CD4-positive, CD25-positive, alpha-beta regulatory T cell (primary cell): ENCODE data around the gene BYSL. TPM values are rescaled to one million over a fixed set of nuclear protein-coding genes. Genes with fewer than 3 reads are reported as not detected.

Experiments
- ATAC-seq, 2 donors: fragments of 150-1000 bp; cut with Tn5 transposase; one replicate each; pipeline ENCODE4 v1.10.0; 2021; ENCODE audit warnings: low read depth in 2 of 2, moderate number of reproducible peaks in 2 of 2, moderate library complexity in 1 of 2
- DNase-seq, 3 donors: peaks; one replicate each; pipeline versions ENCODE4 v3.0.0 to v3.0.0-alpha.2; 2012 to 2022; ENCODE audit warnings: mixed read lengths in 1 of 3
- H3K27ac ChIP-seq: one replicate; pipeline ENCODE4 v1.7.0; 2013; ENCODE audit warnings: mild to moderate bottlenecking, low read length; ENCODE audit not compliant: insufficient read depth, poor library complexity, severe bottlenecking
- H3K27me3 ChIP-seq: one replicate; pipeline ENCODE4 v1.7.0; 2013; ENCODE audit warnings: low read length; ENCODE audit not compliant: control insufficient read depth, insufficient read depth
- H3K36me3 ChIP-seq: one replicate; pipeline ENCODE4 v1.7.0; 2013; ENCODE audit warnings: mild to moderate bottlenecking, low read length, moderate library complexity; ENCODE audit not compliant: control insufficient read depth, insufficient read depth
- H3K4me1 ChIP-seq: 2 replicates; pipeline ENCODE4 v1.7.0; 2013; ENCODE audit warnings: mild to moderate bottlenecking, low read length; ENCODE audit not compliant: insufficient read depth, control insufficient read depth, poor library complexity, severe bottlenecking
- H3K4me3 ChIP-seq: one replicate; pipeline ENCODE4 v1.7.0; 2013; ENCODE audit warnings: low read depth, mild to moderate bottlenecking, low read length, moderate library complexity
- H3K9me3 ChIP-seq, 2 experiments: 1 replicate in 1 of 2; 2 replicates in 1 of 2; pipeline ENCODE4 v1.7.0; 2013; ENCODE audit warnings: low read length in 2 of 2, mild to moderate bottlenecking in 1 of 2, moderate library complexity in 1 of 2; ENCODE audit not compliant: control insufficient read depth in 2 of 2
- H3K27ac Mint-ChIP-seq, 3 donors: one replicate each; pipeline ENCODE4 v1.8.0; 2020 to 2022; ENCODE audit warnings: mild to moderate bottlenecking in 3 of 3, mixed read lengths in 3 of 3, moderate library complexity in 2 of 3
- H3K27me3 Mint-ChIP-seq: one replicate; pipeline ENCODE4 v1.8.0; 2022; ENCODE audit warnings: mild to moderate bottlenecking, mixed read lengths
- H3K36me3 Mint-ChIP-seq: one replicate; pipeline ENCODE4 v1.8.0; 2020; ENCODE audit warnings: mixed read lengths
- H3K4me1 Mint-ChIP-seq, 4 donors: one replicate each; pipeline ENCODE4 v1.8.0; 2020 to 2022; ENCODE audit warnings: mixed read lengths in 4 of 4, mild to moderate bottlenecking in 1 of 4
- H3K4me3 Mint-ChIP-seq, 4 donors: one replicate each; pipeline ENCODE4 v1.8.0; 2020 to 2022; ENCODE audit warnings: mild to moderate bottlenecking in 4 of 4, mixed read lengths in 4 of 4, moderate library complexity in 3 of 4
- H3K9me3 Mint-ChIP-seq, 7 donors: one replicate each; pipeline ENCODE4 v1.8.0; 2020 to 2022; ENCODE audit warnings: mixed read lengths in 7 of 7, mild to moderate bottlenecking in 3 of 7, moderate library complexity in 2 of 7
- polyA plus RNA-seq, 4 donors: library from polyadenylated mRNA; unstranded; fragments of 300-500 nt; fragmentation: Illumina TruSeq; gene quantifications; one replicate each; pipeline ENCODE4 v1.2.3, GENCODE V29; 2021
- total RNA-seq: library from RNA; stranded (reverse); gene quantifications from one replicate; pipeline ENCODE4 v1.2.3, GENCODE V29; 2022

BYSL gene
- total and polyA plus RNA-seq, 5 donors from 2014 or later = 1.8 to 7.6 (median 5.8) TPM

- H3K9me3 ChIP-seq = no peaks in the 10 kb centered on the region
- Mint-ChIP-seq H3K27ac (peak overlapping the region; percentile 15 to 85 (median 57)), H3K27me3 (no peaks in the 10 kb centered on the region), H3K9me3 (no peaks in the 10 kb centered on the region), H3K4me1 (peaks cover 9 to 43% (median 22%) of the 10 kb centered on the region in 4 donors), H3K4me3 (peak overlapping the region; percentile 2 to 73 (median 26)), H3K36me3 (peaks cover 10% of the 10 kb centered on the region)
- peaks cover 4% of the 10 kb centered on the region for H3K36me3 ChIP-seq
- no peaks in the 10 kb centered on the region for H3K27me3 ChIP-seq
- H3K4me1 ChIP-seq = peaks cover 2% of the 10 kb centered on the region
- no peak overlapping the region for H3K27ac ChIP-seq
- ATAC-seq = no peak
- no peak for DNase-seq
- H3K4me3 ChIP-seq = no peak overlapping the region
Observed at GRCh38 chr6:41947581-41948220, 26.4 kb downstream of the BYSL start.

GRCh38 chr6:41954668-41955067 lies 33.4 kb downstream of the BYSL start:
- Histone ChIP-seq H3K27ac (no peak overlapping the region), H3K4me1 (no peaks in the 10 kb centered on the region), H3K36me3 (peaks cover 13% of the 10 kb centered on the region), H3K4me3 (no peak overlapping the region), H3K9me3 (no peaks in the 10 kb centered on the region), H3K27me3 (no peaks in the 10 kb centered on the region)
- peaks cover 19% of the 10 kb centered on the region for H3K36me3 Mint-ChIP-seq
- no peaks in the 10 kb centered on the region for H3K9me3 Mint-ChIP-seq
- no peak overlapping the region for H3K4me3 Mint-ChIP-seq
- no peak for DNase-seq
- H3K4me1 Mint-ChIP-seq = peaks cover 11 to 67% (median 36%) of the 10 kb centered on the region in 4 donors
- H3K27ac Mint-ChIP-seq = no peak overlapping the region
- no peaks in the 10 kb centered on the region for H3K27me3 Mint-ChIP-seq
- ATAC-seq = no peak

- Histone ChIP-seq H3K27me3 (no peaks in the 10 kb centered on the region), H3K9me3 (no peaks in the 10 kb centered on the region), H3K4me1 (no peaks in the 10 kb centered on the region), H3K27ac (peak overlapping the region; percentile 18), H3K36me3 (peaks cover 16% of the 10 kb centered on the region), H3K4me3 (no peak overlapping the region)
- ATAC-seq (no peak), DNase-seq (no peak)
- Mint-ChIP-seq H3K27ac (no peak overlapping the region), H3K9me3 (no peaks in the 10 kb centered on the region), H3K4me1 (peaks cover 11 to 70% (median 40%) of the 10 kb centered on the region in 4 donors), H3K36me3 (peaks cover 14% of the 10 kb centered on the region), H3K4me3 (no peak overlapping the region), H3K27me3 (no peaks in the 10 kb centered on the region)
Observed at GRCh38 chr6:41955412-41955811, 34.1 kb downstream of the BYSL start.

GRCh38 chr6:41957117-41957516 lies 35.8 kb downstream of the BYSL start:
- H3K9me3 ChIP-seq = no peaks in the 10 kb centered on the region
- no peak overlapping the region for H3K27ac ChIP-seq
- H3K36me3 ChIP-seq = peaks cover 19% of the 10 kb centered on the region
- H3K27me3 ChIP-seq = no peaks in the 10 kb centered on the region
- peak overlapping the region in 1 of 3 donors; percentile 26 for H3K27ac Mint-ChIP-seq
- peaks cover 17 to 81% (median 47%) of the 10 kb centered on the region in 4 donors for H3K4me1 Mint-ChIP-seq
- no peak for DNase-seq
- H3K4me1 ChIP-seq = no peaks in the 10 kb centered on the region
- H3K9me3 Mint-ChIP-seq = no peaks in the 10 kb centered on the region
- ATAC-seq = no peak
- peak overlapping the region in 1 of 4 donors; percentile 35 for H3K4me3 Mint-ChIP-seq
- H3K4me3 ChIP-seq = no peak overlapping the region
- H3K36me3 Mint-ChIP-seq = peaks cover 18% of the 10 kb centered on the region
- H3K27me3 Mint-ChIP-seq = no peaks in the 10 kb centered on the region

GRCh38 chr6:41958022-41958856 lies 36.9 kb downstream of the BYSL start:
- Histone ChIP-seq H3K4me1 (no peaks in the 10 kb centered on the region), H3K27ac (no peak overlapping the region), H3K27me3 (no peaks in the 10 kb centered on the region), H3K4me3 (no peak overlapping the region), H3K9me3 (no peaks in the 10 kb centered on the region), H3K36me3 (peaks cover 16% of the 10 kb centered on the region)
- Mint-ChIP-seq H3K4me1 (peaks cover 16 to 77% (median 45%) of the 10 kb centered on the region in 4 donors), H3K27me3 (no peaks in the 10 kb centered on the region), H3K9me3 (peaks cover 0 to 3% (median 0%) of the 10 kb centered on the region in 7 donors), H3K27ac (peak overlapping the region in 1 of 3 donors; percentile 82), H3K36me3 (peaks cover 21% of the 10 kb centered on the region), H3K4me3 (no peak overlapping the region)
- ATAC-seq (peak; percentile 57 to 74), DNase-seq (peak in 1 of 3 donors; percentile 22)

GRCh38 chr6:41960028-41960427 lies 38.7 kb downstream of the BYSL start:
- Mint-ChIP-seq H3K4me3 (no peak overlapping the region), H3K36me3 (peaks cover 25% of the 10 kb centered on the region), H3K27ac (peak overlapping the region in 1 of 3 donors; percentile 45)

GRCh38 chr6:41963371-41963770 lies 42.1 kb downstream of the BYSL start:
- peaks cover 27 to 91% (median 50%) of the 10 kb centered on the region in 4 donors for H3K4me1 Mint-ChIP-seq
- no peaks in the 10 kb centered on the region for H3K27me3 Mint-ChIP-seq
- H3K4me3 Mint-ChIP-seq = no peak overlapping the region
- H3K36me3 Mint-ChIP-seq = peaks cover 33% of the 10 kb centered on the region
- H3K4me1 ChIP-seq = peaks cover 19% of the 10 kb centered on the region
- peaks cover 35% of the 10 kb centered on the region for H3K36me3 ChIP-seq
- H3K9me3 Mint-ChIP-seq = peaks cover 0 to 3% (median 0%) of the 10 kb centered on the region in 7 donors
- H3K9me3 ChIP-seq = no peaks in the 10 kb centered on the region
- peak overlapping the region in 2 of 3 donors; percentile 3 to 67 for H3K27ac Mint-ChIP-seq
- H3K4me3 ChIP-seq = no peak overlapping the region
- ATAC-seq (no peak), DNase-seq (no peak)
- no peaks in the 10 kb centered on the region for H3K27me3 ChIP-seq
- H3K27ac ChIP-seq = no peak overlapping the region

More at GRCh38 chr6:41960028-41960427, 38.7 kb downstream of the BYSL start:
- Histone ChIP-seq H3K4me3 (no peak overlapping the region), H3K36me3 (peaks cover 25% of the 10 kb centered on the region), H3K4me1 (peaks cover 4% of the 10 kb centered on the region), H3K9me3 (no peaks in the 10 kb centered on the region), H3K27ac (no peak overlapping the region), H3K27me3 (no peaks in the 10 kb centered on the region)
- peaks cover 21 to 82% (median 51%) of the 10 kb centered on the region in 4 donors for H3K4me1 Mint-ChIP-seq
- peaks cover 0 to 3% (median 0%) of the 10 kb centered on the region in 7 donors for H3K9me3 Mint-ChIP-seq
- ATAC-seq (no peak), DNase-seq (no peak)
- H3K27me3 Mint-ChIP-seq = no peaks in the 10 kb centered on the region
